Adipocyte (in vitro differentiated cells): ENCODE data around the gene ZIC4.

Experiments
- DNase-seq: peaks from one replicate; pipeline ENCODE4 v3.0.0-alpha.2; 2015; ENCODE audit warnings: low read depth
- H3K27me3 ChIP-seq: replicated peaks from 2 replicates; pipeline ENCODE4 v1.7.0; 2013; ENCODE audit warnings: mild to moderate bottlenecking, low read length, moderate library complexity; ENCODE audit not compliant: control insufficient read depth, insufficient read depth
- H3K36me3 ChIP-seq: 2 replicates; pipeline ENCODE4 v1.7.0; 2013; ENCODE audit warnings: low read length, mild to moderate bottlenecking, moderate library complexity; ENCODE audit not compliant: control insufficient read depth, insufficient read depth, severe bottlenecking
- H3K4me1 ChIP-seq: 2 replicates; pipeline ENCODE4 v1.7.0; 2013; ENCODE audit warnings: mild to moderate bottlenecking, low read length, moderate library complexity; ENCODE audit not compliant: control insufficient read depth, insufficient read depth
- H3K4me3 ChIP-seq: 2 replicates; pipeline ENCODE4 v1.7.0; 2013; ENCODE audit warnings: mild to moderate bottlenecking, low read length, moderate library complexity
- H3K9ac ChIP-seq: 2 replicates; pipeline ENCODE4 v1.7.0; 2013; ENCODE audit warnings: mild to moderate bottlenecking, low read length, moderate library complexity
- H3K9me3 ChIP-seq: 2 replicates; pipeline ENCODE4 v1.7.0; 2013; ENCODE audit warnings: mild to moderate bottlenecking, low read length, moderate library complexity; ENCODE audit not compliant: control insufficient read depth

Gene ZIC4

DNA sequence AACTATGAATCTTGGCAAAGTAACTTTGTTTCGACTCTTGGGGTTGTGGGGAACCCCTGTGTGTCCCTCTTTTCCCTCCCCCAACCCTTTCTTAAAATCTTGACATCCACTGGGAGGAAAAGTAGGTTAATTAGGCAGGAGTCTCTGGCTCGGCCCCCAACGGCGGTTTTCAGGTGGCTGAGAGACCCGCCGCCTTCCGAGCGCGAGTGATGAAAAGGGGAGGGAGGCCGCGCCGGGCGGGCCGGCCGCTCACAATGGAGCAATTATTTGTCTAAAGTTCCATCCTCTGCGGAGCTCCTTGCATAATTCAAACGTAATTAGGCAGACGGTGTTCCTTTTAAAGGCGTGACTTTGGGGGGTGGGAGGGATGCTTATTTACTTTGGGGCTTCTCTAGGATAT, 51.7 kb downstream of the ZIC4 start:
- H3K4me1 ChIP-seq: no peaks in the 10 kb centered on the region
- DNase-seq: no peak
- H3K9ac ChIP-seq: no peak overlapping the region
- H3K4me3 ChIP-seq: no peak overlapping the region
- peaks cover 11% of the 10 kb centered on the region for H3K9me3 ChIP-seq
- no peaks in the 10 kb centered on the region for H3K36me3 ChIP-seq
- H3K27me3 ChIP-seq: peaks cover 71% of the 10 kb centered on the region

DNA sequence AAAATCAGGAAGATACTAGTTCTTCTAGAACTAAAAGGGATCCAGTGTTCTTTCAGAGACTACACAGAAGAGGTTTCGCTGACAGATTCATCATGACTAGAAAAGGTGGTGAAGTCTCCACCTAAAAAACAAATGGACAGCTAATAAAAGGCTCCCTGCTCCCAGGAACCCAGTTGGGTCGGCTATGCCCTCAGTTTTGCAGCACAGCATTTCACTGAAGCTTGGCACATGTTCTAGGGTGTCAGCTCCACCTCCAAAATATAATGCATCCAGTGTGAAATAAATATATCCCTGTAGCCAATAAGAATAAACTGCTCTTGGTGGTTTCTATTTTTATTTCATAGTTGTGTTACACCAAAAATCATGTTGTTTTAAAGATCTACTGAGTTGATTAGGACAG, 55.0 kb downstream of the ZIC4 start:
- H3K27me3 ChIP-seq: peaks cover 38% of the 10 kb centered on the region
- H3K9me3 ChIP-seq: no peaks in the 10 kb centered on the region
- no peak overlapping the region for H3K4me3 ChIP-seq
- H3K36me3 ChIP-seq: no peaks in the 10 kb centered on the region
- no peak overlapping the region for H3K9ac ChIP-seq
- no peaks in the 10 kb centered on the region for H3K4me1 ChIP-seq
- no peak for DNase-seq

DNA sequence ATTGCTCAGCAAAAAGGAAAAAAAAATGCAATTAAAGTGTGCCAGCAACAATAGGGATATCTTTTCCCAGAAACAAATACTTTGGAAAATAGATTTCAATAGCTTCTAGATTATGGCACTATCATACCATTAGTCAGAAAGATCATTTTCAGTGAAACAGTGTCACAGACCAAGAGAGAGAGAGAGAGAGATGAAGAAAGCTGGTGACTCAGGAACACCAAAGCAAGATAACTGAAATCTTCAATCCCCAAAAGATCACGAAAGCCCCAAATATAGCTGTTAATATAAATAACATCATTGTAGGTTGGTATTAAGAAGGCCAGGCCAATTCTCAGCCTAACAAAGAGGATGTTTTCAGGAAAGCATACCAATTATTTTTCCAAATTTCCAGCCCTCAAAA, 57.4 kb downstream of the ZIC4 start:
- no peaks in the 10 kb centered on the region for H3K9me3 ChIP-seq
- peaks cover 15% of the 10 kb centered on the region for H3K27me3 ChIP-seq
- no peak for DNase-seq
- H3K9ac ChIP-seq: no peak overlapping the region
- no peaks in the 10 kb centered on the region for H3K36me3 ChIP-seq
- no peaks in the 10 kb centered on the region for H3K4me1 ChIP-seq
- H3K4me3 ChIP-seq: no peak overlapping the region

DNA sequence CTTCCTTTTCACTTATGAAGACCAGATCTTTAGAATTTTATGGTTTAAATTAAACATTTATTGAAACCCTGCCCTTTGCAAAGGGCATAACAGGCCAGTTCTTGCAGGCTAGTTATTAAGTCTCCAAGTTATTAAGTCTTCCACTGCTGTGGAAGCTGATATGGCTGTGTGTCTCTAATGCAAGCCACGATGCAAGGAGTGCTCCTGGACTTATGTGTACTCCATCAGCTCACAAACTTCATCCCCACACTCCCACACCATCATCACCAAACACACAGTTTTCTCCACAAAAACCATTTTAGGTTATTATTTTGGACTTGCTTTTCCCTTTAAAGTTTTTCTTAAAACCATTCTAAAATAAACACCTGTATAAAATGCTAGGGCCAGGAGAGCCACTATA, 62.4 kb downstream of the ZIC4 start:
- no peak for DNase-seq

DNA sequence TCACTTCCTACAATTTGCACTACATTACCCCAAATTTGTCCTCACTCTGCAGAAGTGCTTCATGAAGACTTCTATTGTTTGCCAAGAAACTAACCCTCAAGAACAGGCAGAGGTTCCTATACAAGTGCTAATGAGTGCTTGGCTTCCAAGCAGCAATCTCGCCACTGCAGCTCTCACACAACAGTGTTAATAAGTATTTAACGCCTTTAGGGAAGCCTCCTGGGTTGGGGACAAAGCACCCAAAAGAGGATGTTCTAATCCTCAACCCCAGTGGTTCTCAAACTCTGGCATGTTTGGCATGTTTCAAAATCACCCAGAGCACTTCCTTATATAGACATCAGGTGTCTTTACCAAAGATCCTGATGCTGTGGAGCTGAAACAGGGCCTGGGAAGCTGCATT, 64.6 kb downstream of the ZIC4 start:
- no peaks in the 10 kb centered on the region for H3K27me3 ChIP-seq
- DNase-seq: no peak

More for the DNA sequence above, 62.4 kb downstream of the ZIC4 start:
- H3K36me3 ChIP-seq: no peaks in the 10 kb centered on the region
- no peaks in the 10 kb centered on the region for H3K27me3 ChIP-seq
- no peaks in the 10 kb centered on the region for H3K9me3 ChIP-seq
- no peaks in the 10 kb centered on the region for H3K4me1 ChIP-seq
- H3K4me3 ChIP-seq: no peak overlapping the region
- no peak overlapping the region for H3K9ac ChIP-seq

DNA sequence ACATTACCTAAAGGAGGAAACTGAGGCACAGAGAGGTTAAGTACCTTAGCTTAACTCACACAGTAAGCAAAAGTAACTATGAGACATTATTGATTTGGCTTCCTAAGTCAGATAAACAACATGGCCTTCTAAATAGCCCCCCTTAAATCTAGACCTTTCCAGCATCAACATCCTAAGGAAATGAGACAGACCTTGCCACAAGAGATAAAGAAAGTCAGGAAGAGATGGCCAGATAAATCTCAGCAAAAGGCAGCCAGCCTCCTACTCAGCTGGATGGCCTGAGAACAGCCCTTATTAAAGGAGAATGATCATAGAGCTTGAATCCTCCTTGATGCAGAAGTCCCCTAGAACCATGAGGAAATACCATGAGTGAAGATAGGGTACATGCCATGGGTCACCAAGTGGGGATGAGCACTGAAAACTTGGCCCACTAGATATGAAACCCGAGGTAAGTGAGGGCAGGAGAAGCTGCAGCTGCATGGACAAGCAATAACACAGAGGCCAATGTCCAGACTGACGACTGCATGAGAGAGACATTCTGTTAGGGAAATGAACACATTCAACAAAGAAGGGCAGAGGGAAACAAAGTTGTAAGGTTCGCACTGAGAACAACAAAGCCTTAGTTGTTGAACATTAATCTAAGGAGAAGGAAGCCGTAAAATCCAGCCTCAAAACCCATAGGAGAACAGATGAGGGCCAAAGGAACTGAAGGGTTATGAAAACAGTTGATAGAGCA, 69.6 kb downstream of the ZIC4 start:
- Histone ChIP-seq H3K27me3 (no peaks in the 10 kb centered on the region), H3K9ac (no peak overlapping the region), H3K9me3 (no peaks in the 10 kb centered on the region), H3K4me1 (peaks cover 3% of the 10 kb centered on the region), H3K4me3 (no peak overlapping the region), H3K36me3 (no peaks in the 10 kb centered on the region)
- no peak for DNase-seq

More for the DNA sequence above, 64.6 kb downstream of the ZIC4 start:
- H3K4me1 ChIP-seq: no peaks in the 10 kb centered on the region
- no peak overlapping the region for H3K9ac ChIP-seq
- no peak overlapping the region for H3K4me3 ChIP-seq
- no peaks in the 10 kb centered on the region for H3K9me3 ChIP-seq
- no peaks in the 10 kb centered on the region for H3K36me3 ChIP-seq
